Stimulated activated CD4-positive, alpha-beta T cell treated with anti-CD3 and anti-CD28 coated beads, Interleukin-12 subunit alpha, Interleukin-12 subunit beta, amount 100 ng/mL, for 4 hours (primary cell): ENCODE results near the gene PLA2G3.
"Not testable (repeated sequence)": the region's sequence is repeated elsewhere in the genome, so short reads cannot be mapped to it uniquely, and the experiment has no call there.

Experiments used
- DNase-seq: peaks from one replicate; pipeline ENCODE4 v3.0.0-alpha.2; 2020

The PLA2G3 gene

DNA sequence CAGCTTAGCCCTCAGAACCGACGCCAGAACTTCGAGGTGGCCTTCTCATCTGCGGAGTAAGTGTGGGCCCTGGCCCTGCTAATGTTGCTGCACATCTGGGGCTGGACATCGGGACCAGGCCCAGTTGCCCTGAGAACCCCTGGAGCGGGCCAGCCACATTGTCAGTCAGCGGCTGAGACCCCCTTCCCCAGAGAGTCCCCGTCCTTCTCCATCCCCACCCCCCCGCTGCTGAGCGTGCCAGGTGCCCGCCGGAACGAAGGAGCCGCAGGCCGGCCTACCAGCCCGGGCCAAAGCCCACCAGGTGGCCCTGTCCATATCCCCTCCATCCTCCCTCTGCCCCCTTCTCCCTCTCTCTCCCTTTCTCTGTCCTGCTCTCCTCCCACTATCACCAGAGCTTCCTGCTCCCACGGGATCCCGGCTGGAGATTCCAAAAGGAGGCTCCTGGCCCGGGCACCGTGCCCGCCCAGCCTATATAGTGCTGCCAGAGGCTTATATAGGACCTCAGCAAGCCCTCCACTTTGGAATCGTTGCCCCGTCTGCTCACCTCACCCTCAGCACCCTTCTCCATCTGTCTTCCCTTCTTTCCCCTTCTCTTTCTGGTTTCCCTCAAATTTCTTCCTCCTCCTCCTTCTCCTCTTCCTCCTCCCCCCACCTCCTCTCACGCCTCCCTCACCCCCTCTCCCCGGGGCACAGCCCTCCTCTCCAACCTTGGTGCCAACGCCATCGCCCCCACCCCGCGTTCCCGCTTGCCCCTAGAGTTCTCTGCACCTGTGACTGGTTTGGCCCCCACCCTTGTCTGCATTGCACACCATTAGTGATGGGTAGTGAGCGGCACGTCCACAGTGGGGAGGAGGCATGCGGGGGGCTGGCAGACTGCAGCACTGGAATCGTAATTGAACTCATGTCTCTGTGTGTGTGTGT is 40.2 kb downstream of the PLA2G3 start:
- DNase-seq: no peak

GRCh38 chr22:31099386-31099785 is 40.9 kb downstream of the PLA2G3 start:
- no peak for DNase-seq

DNA sequence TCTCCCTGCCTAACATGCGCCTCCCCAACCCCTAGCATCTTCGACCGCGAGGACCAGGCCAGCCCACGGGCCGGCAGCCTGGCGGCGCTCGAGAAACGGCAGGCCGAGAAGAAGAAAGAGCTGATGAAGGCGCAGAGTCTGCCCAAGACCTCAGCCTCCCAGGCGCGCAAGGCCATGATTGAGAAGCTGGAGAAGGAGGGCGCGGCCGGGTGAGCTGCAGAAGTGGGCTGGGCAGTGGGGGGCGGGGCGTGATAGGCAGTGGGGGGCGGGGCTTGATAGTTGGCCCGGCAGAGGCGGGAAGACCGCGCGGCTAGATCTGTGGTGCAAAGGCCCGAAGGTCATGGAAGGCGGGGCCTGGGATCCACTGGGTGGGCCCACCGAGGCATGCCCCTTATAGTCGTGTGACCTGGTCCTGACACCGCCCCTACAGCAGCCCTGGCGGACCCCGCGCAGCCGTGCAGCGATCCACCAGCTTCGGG is 41.6 kb downstream of the PLA2G3 start:
- no peak for DNase-seq

DNA sequence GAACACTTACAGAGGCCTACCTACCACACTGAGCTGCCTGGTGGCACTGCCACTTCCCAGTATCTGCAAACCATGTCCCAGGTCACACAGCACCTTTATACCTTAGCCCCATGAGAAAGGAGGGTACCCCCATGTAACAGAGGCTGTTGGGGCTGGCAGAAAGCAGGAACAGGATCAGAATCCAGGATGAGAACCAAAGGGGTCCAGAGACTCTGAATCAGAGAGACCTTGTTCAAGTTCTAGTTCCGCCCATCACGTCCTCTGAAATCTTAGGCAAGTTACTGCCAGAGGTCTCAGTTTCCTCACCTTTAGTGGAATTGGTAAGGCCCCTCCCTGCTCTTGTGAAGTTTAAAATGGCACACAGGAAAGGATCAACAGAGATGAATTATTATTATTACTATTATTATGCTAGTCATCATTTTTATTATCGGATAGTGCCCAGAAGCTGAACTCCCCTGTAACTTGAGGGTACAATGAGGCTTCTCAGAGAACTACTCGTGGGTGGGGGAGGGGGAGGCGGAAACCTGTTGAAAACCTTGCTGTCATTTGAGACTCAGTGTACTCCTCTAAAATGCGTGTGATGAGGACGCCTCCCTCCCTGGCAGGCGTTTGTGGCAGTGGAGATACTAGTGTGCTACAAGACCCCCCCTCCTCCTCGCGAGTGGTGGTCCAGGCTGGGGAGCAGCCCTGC is 42.2 kb downstream of the PLA2G3 start:
- no peak for DNase-seq

DNA sequence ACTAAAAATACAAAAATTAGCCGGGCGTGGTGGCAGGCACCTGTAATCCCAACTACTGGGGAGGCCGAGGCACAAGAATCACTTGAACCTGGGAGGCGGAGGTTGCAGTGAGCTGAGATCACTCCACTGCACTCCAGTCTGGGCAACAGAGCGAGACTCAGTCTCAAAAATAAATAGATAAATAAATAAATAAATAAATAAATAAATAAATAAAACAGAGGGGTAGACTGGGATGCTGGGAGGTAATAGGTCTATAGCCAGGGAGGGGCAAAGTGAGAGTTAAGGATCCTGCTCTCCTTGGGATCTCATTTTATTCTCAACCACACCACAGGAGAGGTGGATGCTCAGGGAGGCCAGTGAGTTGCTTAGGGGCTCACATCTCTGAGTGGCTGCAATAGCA is 42.8 kb downstream of the PLA2G3 start:
- not testable (repeated sequence) for DNase-seq

- no peak for DNase-seq
Observed at GRCh38 chr22:31096657-31097279, 43.5 kb downstream of the PLA2G3 start.

DNA sequence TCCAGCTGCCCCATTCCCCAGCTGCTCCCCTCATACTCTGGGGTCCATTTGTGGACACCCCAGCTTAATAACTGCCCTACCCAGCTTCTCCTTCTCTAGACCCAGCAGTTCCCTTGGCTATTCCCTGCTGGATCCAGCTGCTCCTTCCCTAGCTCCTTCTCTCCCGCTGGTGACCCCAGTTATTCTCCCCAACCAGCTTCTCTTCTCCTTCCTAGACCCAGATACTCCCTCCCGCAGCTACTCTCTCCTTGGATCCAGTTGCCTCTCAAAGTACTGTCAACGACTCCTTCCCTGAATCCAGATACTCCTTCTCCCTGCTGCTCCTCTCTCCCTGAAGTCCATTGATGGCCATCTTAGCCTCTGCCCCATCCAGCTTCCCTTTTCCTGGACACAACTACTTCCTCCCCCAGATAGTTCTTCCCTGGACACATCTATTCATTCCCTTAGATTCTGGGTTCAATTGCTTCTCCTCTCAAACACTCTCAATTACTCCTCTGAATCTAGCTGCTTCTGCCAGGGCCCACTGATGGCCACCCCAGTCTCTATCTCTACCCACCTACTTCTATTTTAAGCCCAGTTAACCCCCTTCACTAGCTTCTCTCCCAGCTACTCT is 44.6 kb downstream of the PLA2G3 start:
- DNase-seq: no peak

- no peak for DNase-seq
Observed at GRCh38 chr22:31094741-31095140, 45.6 kb downstream of the PLA2G3 start.

DNA sequence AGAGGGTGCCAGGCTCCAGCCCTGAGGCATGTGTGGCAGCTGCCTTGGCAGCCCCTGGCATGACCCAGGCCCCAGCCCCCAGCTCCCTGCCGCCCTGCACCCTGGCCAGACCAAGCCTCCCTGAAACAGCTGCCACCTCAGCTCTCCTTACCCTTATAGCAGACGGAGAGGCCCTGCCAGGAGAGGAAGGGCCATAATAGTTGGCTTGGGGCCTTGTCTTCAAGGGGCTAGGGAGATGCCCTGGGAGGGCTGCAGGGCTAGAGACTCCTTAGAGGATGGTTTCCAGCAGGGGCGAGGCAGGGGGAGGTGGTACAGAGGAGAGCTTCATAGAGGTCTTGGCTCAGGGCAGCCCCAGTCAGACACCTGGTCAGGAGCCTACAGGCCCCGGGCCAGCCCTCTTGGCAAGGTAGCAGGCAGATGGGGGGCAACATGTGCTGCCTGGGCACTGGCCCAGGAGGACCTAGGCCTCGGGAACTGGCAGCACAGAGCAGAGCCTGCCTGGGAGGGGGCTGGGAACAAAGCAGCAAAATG is 46.2 kb downstream of the PLA2G3 start:
- no peak for DNase-seq

DNA sequence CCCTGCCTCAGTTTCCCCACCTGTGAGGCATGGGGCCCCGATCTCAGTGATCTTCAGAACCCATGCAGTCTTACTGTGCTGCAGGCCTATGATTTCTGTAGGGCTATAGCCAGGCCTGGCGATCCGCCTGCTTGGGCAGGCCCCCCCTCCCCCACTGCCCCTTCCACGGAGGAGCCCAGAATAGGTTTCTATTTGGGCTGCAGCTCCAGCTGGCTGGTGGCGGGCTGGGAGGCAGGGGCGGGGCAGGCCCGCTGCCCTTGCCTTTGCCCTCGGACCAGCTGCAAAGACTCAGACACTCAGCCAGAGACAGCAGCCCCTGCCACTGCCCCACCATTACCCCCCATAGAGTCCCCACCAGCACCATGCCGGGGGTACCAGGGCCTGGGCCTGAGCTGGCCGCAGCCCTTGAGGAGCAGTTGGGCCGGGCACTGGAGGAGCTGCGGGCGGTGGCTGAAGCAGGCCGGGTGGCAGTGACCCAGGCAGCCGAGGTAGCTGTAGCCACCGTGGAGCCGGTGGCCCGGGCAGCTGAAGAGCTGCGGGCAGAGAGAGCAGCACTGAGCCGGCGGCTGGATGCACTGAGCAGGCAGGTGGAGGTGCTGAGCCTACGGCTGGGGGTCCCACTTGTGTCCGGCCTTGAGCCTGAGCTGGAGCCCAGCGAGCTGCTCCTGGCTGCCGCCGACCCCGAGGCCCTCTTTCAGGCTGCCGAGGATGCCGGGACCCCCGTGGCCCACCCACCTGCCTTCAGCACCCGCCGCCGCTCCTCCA is 47.0 kb downstream of the PLA2G3 start:
- no peak for DNase-seq

DNA sequence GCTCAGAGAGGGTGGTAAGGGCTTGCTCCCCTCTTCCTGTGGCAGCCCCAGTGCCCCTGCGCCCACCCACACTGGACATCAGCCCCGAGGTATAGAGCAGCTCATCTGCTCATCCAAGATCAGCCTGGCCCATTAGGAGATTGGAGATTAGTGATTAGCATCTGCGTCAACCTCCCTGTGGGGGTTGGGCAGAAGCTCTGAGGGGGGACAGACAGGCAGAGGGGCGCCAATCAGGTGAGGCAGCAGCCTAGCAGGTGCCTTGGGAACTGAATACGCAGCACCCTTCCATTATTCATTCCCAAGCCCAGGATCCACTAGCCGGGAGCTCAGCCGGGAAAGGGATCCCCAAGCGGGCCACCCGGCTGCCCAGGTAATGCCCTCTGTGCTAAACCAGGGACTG is 48.1 kb downstream of the PLA2G3 start:
- DNase-seq: no peak

GRCh38 chr22:31091106-31091975 is 49.0 kb downstream of the PLA2G3 start:
- DNase-seq: no peak

- no peak for DNase-seq
Observed at GRCh38 chr22:31090217-31091085, 49.9 kb downstream of the PLA2G3 start.

DNA sequence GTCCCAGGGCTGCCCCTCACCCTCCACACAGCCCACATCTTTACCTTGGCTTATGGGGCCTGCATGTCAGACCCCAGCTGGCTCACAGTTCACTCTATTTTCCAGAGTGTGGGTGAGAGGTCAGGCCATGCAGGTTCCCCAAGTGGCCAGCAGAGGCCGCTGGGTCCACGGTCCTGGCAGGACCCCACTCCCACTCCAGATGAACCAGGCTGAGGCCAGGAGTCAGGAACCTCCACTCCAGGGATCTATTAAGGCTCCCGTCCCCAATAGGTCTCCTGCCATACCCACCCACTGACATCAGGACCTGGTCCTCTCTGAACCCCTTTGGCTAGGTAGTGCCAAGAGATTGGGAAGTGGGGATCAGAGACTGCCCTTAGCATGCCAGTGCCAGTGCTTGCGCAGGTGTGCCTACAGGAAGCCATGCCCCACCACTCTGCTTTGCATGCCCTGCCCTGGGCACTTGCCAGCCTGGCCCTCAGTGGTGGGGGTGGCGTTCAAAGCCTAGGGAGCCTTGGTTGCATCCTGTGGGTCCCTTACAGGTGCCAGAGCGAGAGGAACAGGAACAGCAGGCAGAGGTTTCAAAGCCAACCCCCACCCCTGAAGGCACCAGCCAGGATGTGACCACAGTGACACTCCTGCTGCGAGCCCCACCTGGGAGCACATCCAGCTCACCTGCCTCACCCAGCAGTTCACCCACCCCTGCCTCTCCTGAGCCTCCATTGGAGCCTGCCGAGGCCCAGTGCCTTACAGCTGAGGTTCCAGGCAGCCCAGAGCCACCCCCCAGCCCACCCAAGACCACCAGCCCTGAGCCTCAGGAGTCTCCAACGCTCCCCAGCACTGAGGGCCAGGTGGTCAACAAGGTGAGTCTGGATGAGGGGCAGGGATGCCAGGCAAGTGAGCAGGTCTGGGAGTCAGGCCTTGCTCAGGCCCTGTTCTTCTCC is 50.9 kb downstream of the PLA2G3 start:
- DNase-seq: no peak

DNA sequence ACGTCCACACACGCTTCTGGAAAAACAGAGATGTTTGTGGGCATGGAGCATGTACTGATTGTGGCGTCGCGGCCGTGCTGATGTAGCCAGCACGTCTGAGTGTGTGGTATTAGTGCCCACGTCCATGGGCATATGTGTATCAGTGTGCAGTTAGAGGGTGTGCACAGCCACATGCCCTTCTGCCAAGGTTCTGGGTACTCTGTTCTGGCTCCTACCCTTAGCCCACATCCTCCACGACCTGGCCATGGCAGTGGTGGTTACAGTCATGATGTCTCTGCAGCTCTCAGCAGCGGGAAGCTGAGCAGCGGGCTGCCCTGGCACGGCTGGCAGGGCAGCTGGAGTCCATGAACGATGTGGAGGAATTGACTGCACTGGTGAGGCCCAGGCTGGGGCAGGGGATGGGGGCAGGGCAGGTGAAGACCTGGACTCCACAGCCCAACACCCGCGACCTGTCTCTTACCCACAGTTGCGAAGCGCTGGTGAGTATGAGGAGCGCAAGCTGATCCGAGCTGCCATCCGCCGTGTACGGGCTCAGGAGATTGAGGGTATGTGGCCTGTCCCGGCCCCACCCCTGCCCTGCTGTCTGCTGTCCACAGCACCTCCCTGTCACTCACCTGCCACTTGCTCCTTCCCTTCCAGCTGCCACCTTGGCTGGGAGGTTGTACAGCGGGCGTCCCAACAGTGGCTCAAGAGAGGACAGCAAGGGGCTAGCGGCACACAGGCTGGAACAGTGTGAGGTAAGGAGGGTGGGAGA is 51.9 kb downstream of the PLA2G3 start:
- no peak for DNase-seq

- no peak for DNase-seq
Observed at GRCh38 chr22:31087744-31088215, 52.5 kb downstream of the PLA2G3 start.

DNA sequence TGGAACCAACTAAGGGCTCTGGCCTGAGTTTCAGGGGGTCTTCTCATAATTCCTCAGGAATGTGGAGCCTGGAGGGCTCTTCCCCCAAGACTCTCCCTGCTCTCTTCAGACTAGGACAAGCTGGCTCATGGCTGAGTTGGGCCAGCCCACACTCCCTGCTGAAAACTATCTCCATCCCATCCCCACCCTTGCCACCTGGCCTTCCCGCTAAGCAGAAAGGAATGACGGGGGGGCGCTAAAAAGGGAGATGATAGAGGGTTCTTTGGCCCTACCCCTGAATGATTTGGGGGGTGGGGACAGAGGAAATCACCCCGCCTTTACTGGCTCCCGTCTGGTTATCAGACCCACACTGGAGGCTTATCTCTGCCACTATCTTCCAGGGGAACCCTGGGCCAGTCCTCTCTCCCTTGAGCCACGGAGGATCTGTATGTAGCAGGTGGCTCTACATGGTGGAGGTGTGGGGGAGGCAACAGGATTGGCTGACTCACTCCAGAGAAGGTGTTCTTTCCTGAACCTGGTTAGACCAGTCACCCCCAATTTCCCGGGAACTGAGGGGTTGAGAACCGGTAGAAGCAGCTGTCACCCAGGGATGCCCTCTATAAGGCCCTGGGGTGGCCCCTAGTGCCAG is 53.5 kb downstream of the PLA2G3 start:
- DNase-seq: no peak
